Hematopoietic multipotent progenitor cell treated with erythropoietin and hydrocortisone succinate and interleukin-3 and kit ligand, for 6 days (in vitro differentiated cells): ENCODE data around the gene PLEKHG4.

Experiments
- DNase-seq: peaks from one replicate; pipeline ENCODE4 v3.0.0-alpha.2; 2015

Gene PLEKHG4

GRCh38 chr16:67264277-67264676, 15.1 kb upstream of the PLEKHG4 start:
- peak; percentile 62 for DNase-seq

- no peak for DNase-seq
These were observed 14.5 kb upstream of the PLEKHG4 start for GRCh38 chr16:67264866-67265265.

- DNase-seq: no peak
These were observed 13.5 kb upstream of the PLEKHG4 start for GRCh38 chr16:67265834-67266233.

- DNase-seq: peak; percentile 98
These were observed 11.2 kb upstream of the PLEKHG4 start for GRCh38 chr16:67268136-67268579.

GRCh38 chr16:67269766-67270165, 9.6 kb upstream of the PLEKHG4 start:
- no peak for DNase-seq

GRCh38 chr16:67270931-67271338, 8.4 kb upstream of the PLEKHG4 start:
- no peak for DNase-seq

GRCh38 chr16:67271446-67271845, 7.9 kb upstream of the PLEKHG4 start:
- DNase-seq: no peak

GRCh38 chr16:67275321-67275720, 4.0 kb upstream of the PLEKHG4 start:
- DNase-seq: no peak

GRCh38 chr16:67277294-67277998, 1.9 kb upstream of the PLEKHG4 start:
- DNase-seq: peak; percentile 70

GRCh38 chr16:67277999-67278772, 1.1 kb upstream of the PLEKHG4 start:
- no peak for DNase-seq

- peak; percentile 70 for DNase-seq
These were observed 498 bp upstream of the PLEKHG4 start for GRCh38 chr16:67278773-67279295.

GRCh38 chr16:67280090-67281015, 1.0 kb downstream of the PLEKHG4 start:
- DNase-seq: no peak

- DNase-seq: no peak
These were observed 2.5 kb downstream of the PLEKHG4 start for GRCh38 chr16:67281536-67282446.

GRCh38 chr16:67282447-67282805, 3.1 kb downstream of the PLEKHG4 start:
- DNase-seq: no peak

- DNase-seq: no peak
These were observed 3.9 kb downstream of the PLEKHG4 start for GRCh38 chr16:67283039-67283825.

GRCh38 chr16:67283826-67284555, 4.7 kb downstream of the PLEKHG4 start:
- DNase-seq: no peak

GRCh38 chr16:67284699-67285646, 5.6 kb downstream of the PLEKHG4 start:
- DNase-seq: no peak

- DNase-seq: no peak
These were observed 7.3 kb downstream of the PLEKHG4 start for GRCh38 chr16:67286441-67287235.
